Measurements from ENCODE around the gene LAMTOR3.

GRCh38 chr4:99856166-99856565, 38.1 kb downstream of the LAMTOR3 start:
- no peak for TF ChIP-seq CTCF (IDR thresholded peaks at IDR 0.05)
- no peak for TF ChIP-seq POLR2A (IDR thresholded peaks at IDR 0.05)
